ENCODE measurements around the gene SPATA17.

SPATA17 gene

GRCh38 chr1:217856342-217857034 lies 225.3 kb downstream of the SPATA17 start:
- DNase-seq (ENCODE audit: low spot score), result no peak

- DNase-seq (ENCODE audit: low spot score), result no peak
These were observed 225.9 kb downstream of the SPATA17 start for GRCh38 chr1:217857061-217857460.

GRCh38 chr1:217861658-217862057 lies 230.5 kb downstream of the SPATA17 start:
- DNase-seq (ENCODE audit: low spot score), result no peak

GRCh38 chr1:217867446-217867995 lies 236.4 kb downstream of the SPATA17 start:
- no peak for DNase-seq (ENCODE audit: low spot score)

GRCh38 chr1:217871955-217872354 lies 240.8 kb downstream of the SPATA17 start:
- DNase-seq (ENCODE audit: low spot score), result no peak

- no peak for DNase-seq (ENCODE audit: low spot score)
These were observed 244.1 kb downstream of the SPATA17 start for GRCh38 chr1:217875229-217875628.

- no peak for DNase-seq (ENCODE audit: low spot score)
These were observed 245.3 kb downstream of the SPATA17 start for GRCh38 chr1:217876401-217876800.

- DNase-seq (ENCODE audit: low spot score), result no peak
These were observed 245.8 kb downstream of the SPATA17 start for GRCh38 chr1:217876896-217877295.

GRCh38 chr1:217881131-217881543 lies 250.0 kb downstream of the SPATA17 start:
- no peak for DNase-seq (ENCODE audit: low spot score)

GRCh38 chr1:217881607-217882332 lies 250.6 kb downstream of the SPATA17 start:
- no peak for DNase-seq (ENCODE audit: low spot score)

- DNase-seq (ENCODE audit: low spot score), result no peak
These were observed 254.0 kb downstream of the SPATA17 start for GRCh38 chr1:217885181-217885580.

GRCh38 chr1:217888328-217888727 lies 257.2 kb downstream of the SPATA17 start:
- no peak for DNase-seq (ENCODE audit: low spot score)

- DNase-seq (ENCODE audit: low spot score), result no peak
These were observed 258.3 kb downstream of the SPATA17 start for GRCh38 chr1:217889401-217889800.

GRCh38 chr1:217891966-217892365 lies 260.8 kb downstream of the SPATA17 start:
- no peak for DNase-seq (ENCODE audit: low spot score)

GRCh38 chr1:217892750-217893149 lies 261.6 kb downstream of the SPATA17 start:
- DNase-seq (ENCODE audit: low spot score), result no peak

- no peak for DNase-seq (ENCODE audit: low spot score)
These were observed 264.7 kb downstream of the SPATA17 start for GRCh38 chr1:217895841-217896240.

- no peak for DNase-seq (ENCODE audit: low spot score)
These were observed 265.3 kb downstream of the SPATA17 start for GRCh38 chr1:217896490-217896889.

- no peak for DNase-seq (ENCODE audit: low spot score)
These were observed 266.0 kb downstream of the SPATA17 start for GRCh38 chr1:217897100-217897499.

- no peak for DNase-seq (ENCODE audit: low spot score)
These were observed 268.5 kb downstream of the SPATA17 start for GRCh38 chr1:217899614-217900013.

- no peak for DNase-seq (ENCODE audit: low spot score)
These were observed 276.4 kb downstream of the SPATA17 start for GRCh38 chr1:217907504-217907903.

- no peak for DNase-seq (ENCODE audit: low spot score)
These were observed 279.1 kb downstream of the SPATA17 start for GRCh38 chr1:217910203-217910602.

GRCh38 chr1:217910791-217911320 lies 279.7 kb downstream of the SPATA17 start:
- DNase-seq (ENCODE audit: low spot score), result no peak

- no peak for DNase-seq (ENCODE audit: low spot score)
These were observed 280.8 kb downstream of the SPATA17 start for GRCh38 chr1:217911908-217912307.

Measured in AG08396 (cell line).